Lower leg skin (tissue), 3 donors: ENCODE results near the gene ZBTB20.

Source experiments
- POLR2A ChIP-seq, 2 donors: fragments of 450-650 bp; IDR thresholded peaks; one replicate each; pipeline ENCODE4 v1.6.1; 2016 to 2017; ENCODE audit warnings: antibody characterized with exemption in 2 of 2, mild to moderate bottlenecking in 1 of 2, moderate library complexity in 1 of 2
- TF ChIP-seq, protein P1 (sequence below), 3 donors: fragments of 450-650 bp; IDR thresholded peaks; one replicate each; pipeline ENCODE4 v1.5.1; 2016; ENCODE audit warnings: antibody characterized with exemption in 3 of 3, mild to moderate bottlenecking in 3 of 3, moderate library complexity in 2 of 3

DNA sequence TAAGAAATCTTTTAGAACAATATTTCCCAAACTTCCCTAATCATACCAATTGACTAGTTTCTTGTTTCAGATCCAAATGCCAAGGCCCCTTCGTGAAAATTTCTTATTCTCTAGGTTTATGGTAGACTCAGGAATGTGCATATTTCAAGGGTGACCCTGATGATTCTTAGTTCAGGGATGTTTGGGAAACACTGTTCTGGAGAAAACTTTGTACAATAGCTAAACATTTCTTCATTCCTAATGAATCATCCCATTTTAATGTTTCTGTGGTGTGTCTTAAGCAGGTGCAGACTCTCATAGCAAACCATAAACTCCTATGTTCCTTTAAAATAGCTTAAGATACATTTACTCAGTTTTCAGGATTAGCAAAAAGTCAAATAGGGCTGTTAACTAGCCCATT, 538.8 kb downstream of the ZBTB20 start:
- TF ChIP-seq, protein P1, sequence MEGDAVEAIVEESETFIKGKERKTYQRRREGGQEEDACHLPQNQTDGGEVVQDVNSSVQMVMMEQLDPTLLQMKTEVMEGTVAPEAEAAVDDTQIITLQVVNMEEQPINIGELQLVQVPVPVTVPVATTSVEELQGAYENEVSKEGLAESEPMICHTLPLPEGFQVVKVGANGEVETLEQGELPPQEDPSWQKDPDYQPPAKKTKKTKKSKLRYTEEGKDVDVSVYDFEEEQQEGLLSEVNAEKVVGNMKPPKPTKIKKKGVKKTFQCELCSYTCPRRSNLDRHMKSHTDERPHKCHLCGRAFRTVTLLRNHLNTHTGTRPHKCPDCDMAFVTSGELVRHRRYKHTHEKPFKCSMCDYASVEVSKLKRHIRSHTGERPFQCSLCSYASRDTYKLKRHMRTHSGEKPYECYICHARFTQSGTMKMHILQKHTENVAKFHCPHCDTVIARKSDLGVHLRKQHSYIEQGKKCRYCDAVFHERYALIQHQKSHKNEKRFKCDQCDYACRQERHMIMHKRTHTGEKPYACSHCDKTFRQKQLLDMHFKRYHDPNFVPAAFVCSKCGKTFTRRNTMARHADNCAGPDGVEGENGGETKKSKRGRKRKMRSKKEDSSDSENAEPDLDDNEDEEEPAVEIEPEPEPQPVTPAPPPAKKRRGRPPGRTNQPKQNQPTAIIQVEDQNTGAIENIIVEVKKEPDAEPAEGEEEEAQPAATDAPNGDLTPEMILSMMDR (IDR thresholded peaks at IDR 0.05) = no peak
- no peak for TF ChIP-seq POLR2A (IDR thresholded peaks at IDR 0.05)
